DOHH2 (cell line): ENCODE results near the gene CREB5.

ENCODE experiments used
- H3F3A ChIP-seq: fragments of 200-600 bp; sonication (generic), shearing (Covaris generic); 2 replicates; pipeline ENCODE4 v1.6.0; 2016; ENCODE audit warnings: antibody characterized with exemption, mild to moderate bottlenecking; ENCODE audit not compliant: control insufficient read depth, insufficient read depth
- H3K27ac ChIP-seq: fragments of 200-600 bp; sonication (generic); 2 replicates; pipeline ENCODE4 v1.5.1; 2014; ENCODE audit warnings: low read depth, mild to moderate bottlenecking, low read length, moderate library complexity
- H3K27me3 ChIP-seq: fragments of 200-600 bp; sonication (generic); 2 replicates; pipeline ENCODE4 v1.6.1; 2014; ENCODE audit warnings: mild to moderate bottlenecking, low read length, mixed read lengths; ENCODE audit not compliant: control insufficient read depth
- H3K36me3 ChIP-seq: fragments of 200-600 bp; sonication (generic); 2 replicates; pipeline ENCODE4 v1.6.1; 2014; ENCODE audit warnings: mild to moderate bottlenecking, low read length, moderate library complexity, mixed read lengths; ENCODE audit not compliant: control insufficient read depth
- H3K4me1 ChIP-seq: fragments of 200-600 bp; sonication (generic); 2 replicates; pipeline ENCODE4 v1.6.1; 2014; ENCODE audit warnings: mild to moderate bottlenecking, low read length, mixed read lengths; ENCODE audit not compliant: control insufficient read depth
- H3K4me2 ChIP-seq: fragments of 200-600 bp; sonication (generic); 2 replicates; pipeline ENCODE4 v1.6.0; 2014; ENCODE audit warnings: mild to moderate bottlenecking, low read length, moderate library complexity
- H3K4me3 ChIP-seq: fragments of 200-600 bp; sonication (generic); 2 replicates; pipeline ENCODE4 v1.5.1; 2014; ENCODE audit warnings: mild to moderate bottlenecking, low read length, mixed read lengths
- H3K79me2 ChIP-seq: fragments of 200-600 bp; sonication (generic); 2 replicates; pipeline ENCODE4 v1.6.1; 2014; ENCODE audit warnings: mild to moderate bottlenecking, low read length, mixed read lengths; ENCODE audit not compliant: control insufficient read depth
- H3K9me2 ChIP-seq: fragments of 200-600 bp; sonication (generic); replicated peaks from 2 replicates; pipeline ENCODE4 v1.6.1; 2014; ENCODE audit warnings: mild to moderate bottlenecking, low read length, mixed read lengths; ENCODE audit not compliant: control insufficient read depth
- H3K9me3 ChIP-seq: fragments of 200-600 bp; sonication (generic); 2 replicates; pipeline ENCODE4 v1.6.1; 2014; ENCODE audit warnings: antibody characterized with exemption, low read length, mixed read lengths; ENCODE audit not compliant: control insufficient read depth, insufficient read depth
- H4K20me1 ChIP-seq: fragments of 200-600 bp; sonication (generic); 2 replicates; pipeline ENCODE4 v1.6.0; 2014; ENCODE audit warnings: low read depth, mild to moderate bottlenecking, antibody characterized with exemption, low read length, moderate library complexity; ENCODE audit not compliant: control insufficient read depth, insufficient read depth
- EZH2phosphoT487 ChIP-seq: fragments of 200-600 bp; sonication (generic); IDR thresholded peaks from 2 replicates; pipeline ENCODE4 v1.6.1; 2017; ENCODE audit warnings: borderline replicate concordance, mild to moderate bottlenecking, antibody characterized with exemption, low read length, moderate library complexity, mixed read lengths
- TF ChIP-seq, protein P1 (sequence below): fragments of 200-600 bp; sonication (generic); IDR thresholded peaks from one replicate; pipeline ENCODE4 v1.5.1; 2014; ENCODE audit warnings: antibody characterized with exemption, mild to moderate bottlenecking, low read depth, low read length; ENCODE audit not compliant: poor library complexity, severe bottlenecking

The CREB5 gene

DNA sequence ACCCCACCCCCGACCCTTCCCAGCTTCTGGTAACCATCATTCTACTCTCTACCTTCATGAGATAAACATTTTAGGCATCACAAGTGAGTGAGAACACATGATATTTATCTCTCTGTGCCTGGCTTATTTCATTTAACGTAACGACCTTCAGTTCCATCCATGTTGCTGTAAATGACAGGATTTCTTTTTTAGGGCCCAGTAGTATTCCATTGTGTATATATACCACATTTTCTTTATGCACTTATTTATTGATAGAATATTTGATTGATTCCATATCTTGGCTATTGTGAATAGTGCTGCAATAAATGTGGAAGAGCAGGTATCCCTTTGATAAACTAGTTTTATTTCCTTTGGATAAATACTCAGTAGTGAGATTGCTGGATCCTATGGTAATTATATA, 112.7 kb downstream of the CREB5 start:
- no peaks in the 10 kb centered on the region for H4K20me1 ChIP-seq

DNA sequence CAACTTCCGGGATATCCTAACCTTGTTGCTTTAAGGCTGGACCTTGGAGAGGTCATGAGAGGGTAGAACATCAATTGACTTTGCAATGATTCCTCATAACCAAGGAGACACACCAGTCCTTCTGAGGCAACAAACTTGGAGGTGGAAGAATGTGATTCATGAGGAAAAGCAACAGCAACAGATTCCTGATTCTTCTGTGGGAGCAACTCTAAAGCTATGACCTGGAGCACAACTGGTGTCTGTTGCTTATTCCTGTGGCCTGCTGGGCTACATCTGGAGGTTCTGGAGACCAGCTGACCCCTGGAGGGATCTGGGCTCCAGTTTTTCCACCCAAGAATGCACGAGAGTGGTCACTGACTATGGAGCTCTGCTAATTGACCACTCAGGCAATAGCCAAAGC, 116.6 kb downstream of the CREB5 start:
- H4K20me1 ChIP-seq, result no peaks in the 10 kb centered on the region
- H3F3A ChIP-seq, result no peaks in the 10 kb centered on the region
- H3K4me3 ChIP-seq, result no peak overlapping the region
- H3K4me1 ChIP-seq, result peaks cover 10% of the 10 kb centered on the region
- H3K27me3 ChIP-seq, result peaks cover 6% of the 10 kb centered on the region; the same call in 1 of the 2 replicates
- H3K9me3 ChIP-seq, result no peaks in the 10 kb centered on the region
- TF ChIP-seq, protein P1, sequence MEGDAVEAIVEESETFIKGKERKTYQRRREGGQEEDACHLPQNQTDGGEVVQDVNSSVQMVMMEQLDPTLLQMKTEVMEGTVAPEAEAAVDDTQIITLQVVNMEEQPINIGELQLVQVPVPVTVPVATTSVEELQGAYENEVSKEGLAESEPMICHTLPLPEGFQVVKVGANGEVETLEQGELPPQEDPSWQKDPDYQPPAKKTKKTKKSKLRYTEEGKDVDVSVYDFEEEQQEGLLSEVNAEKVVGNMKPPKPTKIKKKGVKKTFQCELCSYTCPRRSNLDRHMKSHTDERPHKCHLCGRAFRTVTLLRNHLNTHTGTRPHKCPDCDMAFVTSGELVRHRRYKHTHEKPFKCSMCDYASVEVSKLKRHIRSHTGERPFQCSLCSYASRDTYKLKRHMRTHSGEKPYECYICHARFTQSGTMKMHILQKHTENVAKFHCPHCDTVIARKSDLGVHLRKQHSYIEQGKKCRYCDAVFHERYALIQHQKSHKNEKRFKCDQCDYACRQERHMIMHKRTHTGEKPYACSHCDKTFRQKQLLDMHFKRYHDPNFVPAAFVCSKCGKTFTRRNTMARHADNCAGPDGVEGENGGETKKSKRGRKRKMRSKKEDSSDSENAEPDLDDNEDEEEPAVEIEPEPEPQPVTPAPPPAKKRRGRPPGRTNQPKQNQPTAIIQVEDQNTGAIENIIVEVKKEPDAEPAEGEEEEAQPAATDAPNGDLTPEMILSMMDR, result no peak
- no peak for TF ChIP-seq EZH2phosphoT487
- no peaks in the 10 kb centered on the region for H3K79me2 ChIP-seq
- no peaks in the 10 kb centered on the region for H3K36me3 ChIP-seq
- no peaks in the 10 kb centered on the region for H3K9me2 ChIP-seq
- no peak overlapping the region for H3K4me2 ChIP-seq
- H3K27ac ChIP-seq, result no peak overlapping the region

More for the DNA sequence above, 112.7 kb downstream of the CREB5 start:
- peaks cover 8% of the 10 kb centered on the region for H3K27me3 ChIP-seq
- no peaks in the 10 kb centered on the region for H3K36me3 ChIP-seq
- no peaks in the 10 kb centered on the region for H3K9me2 ChIP-seq
- no peak overlapping the region for H3K27ac ChIP-seq
- no peaks in the 10 kb centered on the region for H3K79me2 ChIP-seq
- H3K9me3 ChIP-seq, result no peaks in the 10 kb centered on the region
- no peak for TF ChIP-seq EZH2phosphoT487
- TF ChIP-seq, protein P1, result no peak
- peaks cover 12% of the 10 kb centered on the region for H3K4me1 ChIP-seq
- no peaks in the 10 kb centered on the region for H3F3A ChIP-seq
- no peak overlapping the region for H3K4me3 ChIP-seq
- no peak overlapping the region for H3K4me2 ChIP-seq

DNA sequence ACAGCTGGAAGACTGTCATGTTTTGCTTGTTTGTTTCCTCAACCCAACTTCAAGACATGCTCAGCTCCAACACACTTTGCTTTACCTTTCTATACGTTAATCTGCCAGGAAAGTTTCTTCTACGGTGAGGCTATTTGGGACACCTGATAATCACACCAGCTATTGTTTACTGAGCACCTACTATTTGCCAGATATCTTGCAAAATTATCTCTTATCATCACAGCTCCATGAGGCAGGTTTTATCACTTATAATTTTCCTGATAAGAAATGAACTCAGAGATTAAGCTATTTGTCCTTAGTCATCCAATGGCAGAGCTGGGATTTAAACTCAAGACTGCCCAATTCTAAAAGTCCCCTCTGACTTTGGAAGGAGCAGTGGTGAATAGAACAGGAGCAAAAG, 117.4 kb downstream of the CREB5 start:
- TF ChIP-seq EZH2phosphoT487, result no peak
- TF ChIP-seq, protein P1, result no peak
- H3K79me2 ChIP-seq, result no peaks in the 10 kb centered on the region
- H3K4me2 ChIP-seq, result no peak overlapping the region
- peaks cover 6% of the 10 kb centered on the region; the same call in 1 of the 2 replicates for H3K27me3 ChIP-seq
- H3K36me3 ChIP-seq, result no peaks in the 10 kb centered on the region
- H3K4me3 ChIP-seq, result no peak overlapping the region
- no peak overlapping the region for H3K27ac ChIP-seq
- no peaks in the 10 kb centered on the region for H3K9me2 ChIP-seq
- H3K9me3 ChIP-seq, result no peaks in the 10 kb centered on the region
- H3F3A ChIP-seq, result no peaks in the 10 kb centered on the region
- no peaks in the 10 kb centered on the region for H4K20me1 ChIP-seq
- H3K4me1 ChIP-seq, result peaks cover 6% of the 10 kb centered on the region
